Hepatocyte (in vitro differentiated cells): ENCODE data around the gene KRT76. TPM values are rescaled to one million over a fixed set of nuclear protein-coding genes. Genes with fewer than 3 reads are reported as not detected.

ENCODE experiments used
- DNase-seq: peaks from one replicate; pipeline ENCODE4 v3.0.0-alpha.2; 2016; ENCODE audit warnings: low spot score
- H2AFZ ChIP-seq: fragments of 200-600 bp; sonication (generic); 2 replicates; pipeline ENCODE4 v1.6.0; 2016; ENCODE audit warnings: antibody characterized with exemption, mild to moderate bottlenecking
- H3K27ac ChIP-seq: fragments of 200-600 bp; sonication (generic); 2 replicates; pipeline ENCODE4 v1.5.1; 2016; ENCODE audit warnings: mild to moderate bottlenecking
- H3K27me3 ChIP-seq: fragments of 200-600 bp; sonication (generic); 2 replicates; pipeline ENCODE4 v1.6.1; 2016
- H3K36me3 ChIP-seq: fragments of 200-600 bp; sonication (generic); replicated peaks from 2 replicates; pipeline ENCODE4 v1.5.1; 2016; ENCODE audit warnings: low read depth; ENCODE audit not compliant: insufficient read depth
- H3K4me1 ChIP-seq: fragments of 200-600 bp; sonication (generic); 2 replicates; pipeline ENCODE4 v1.5.1; 2016; ENCODE audit warnings: mild to moderate bottlenecking, moderate library complexity; ENCODE audit not compliant: insufficient read depth
- H3K4me2 ChIP-seq: fragments of 200-600 bp; sonication (generic); 2 replicates; pipeline ENCODE4 v1.6.0; 2016
- H3K4me3 ChIP-seq: fragments of 200-600 bp; sonication (generic); 2 replicates; pipeline ENCODE4 v1.5.1; 2016; ENCODE audit warnings: mild to moderate bottlenecking
- H3K79me2 ChIP-seq: fragments of 200-600 bp; sonication (generic); 2 replicates; pipeline ENCODE4 v1.6.0; 2017; ENCODE audit warnings: mild to moderate bottlenecking
- H3K9me2 ChIP-seq: fragments of 200-600 bp; sonication (generic); replicated peaks from 2 replicates; pipeline ENCODE4 v1.6.0; 2017; ENCODE audit warnings: mild to moderate bottlenecking; ENCODE audit not compliant: insufficient read depth
- H3K9me3 ChIP-seq: fragments of 200-600 bp; sonication (generic); 2 replicates; pipeline ENCODE4 v1.5.1; 2016; ENCODE audit warnings: low read depth, mild to moderate bottlenecking
- H4K20me1 ChIP-seq: fragments of 200-600 bp; sonication (generic); 2 replicates; pipeline ENCODE4 v1.6.0; 2016; ENCODE audit warnings: mild to moderate bottlenecking; ENCODE audit not compliant: insufficient read depth, poor library complexity, severe bottlenecking
- CTCF ChIP-seq: fragments of 200-600 bp; sonication (generic); IDR thresholded peaks from 2 replicates; pipeline ENCODE4 v1.5.1; 2016; ENCODE audit warnings: antibody characterized with exemption, mild to moderate bottlenecking; ENCODE audit not compliant: poor library complexity
- EZH2 ChIP-seq: fragments of 200-600 bp; sonication (generic); IDR thresholded peaks from 2 replicates; pipeline ENCODE4 v1.6.1; 2016; ENCODE audit warnings: antibody characterized with exemption, mild to moderate bottlenecking, borderline replicate concordance
- EZH2phosphoT487 ChIP-seq: fragments of 200-600 bp; sonication (generic); IDR thresholded peaks from one replicate; pipeline ENCODE4 v1.6.1; 2018; ENCODE audit warnings: antibody characterized with exemption, mild to moderate bottlenecking, low read depth, moderate library complexity; ENCODE audit not compliant: unreplicated experiment, severe bottlenecking
- WGBS: methylation state at CpG from one replicate; pipeline ENCODE4 v1.1.6; 2016; ENCODE audit warnings: low lambda C conversion rate; ENCODE audit errors: missing lambda C conversion rate; 5-methylcytosine and 5-hydroxymethylcytosine counted together
- polyA plus RNA-seq: library from polyadenylated mRNA; unstranded; fragments of >200 nt; fragmentation: Nextera tagmentation; extraction: Ambion mirVana; gene quantifications from 2 replicates; pipeline ENCODE4 v1.2.1, GENCODE V29; 2016
- total RNA-seq: library from RNA; depleted of rRNA; stranded (reverse); fragments of >200 nt; gene quantifications from 2 replicates; pipeline ENCODE4 v1.2.3, GENCODE V29; 2014

KRT76 gene
- total and polyA plus RNA-seq, 2 experiments from 2014 or later: not detected

- H2AFZ ChIP-seq: no peak overlapping the region
- no peaks in the 10 kb centered on the region for H3K9me2 ChIP-seq
- no peak overlapping the region for H3K27ac ChIP-seq
- H3K27me3 ChIP-seq: peaks cover 25% of the 10 kb centered on the region
- H3K4me3 ChIP-seq: no peak overlapping the region
- no peaks in the 10 kb centered on the region for H3K36me3 ChIP-seq
- no peak overlapping the region for H3K4me2 ChIP-seq
- 71% methylated on average over 2 of the region's 2 CpGs for WGBS
- no peaks in the 10 kb centered on the region for H3K9me3 ChIP-seq
- no peaks in the 10 kb centered on the region for H4K20me1 ChIP-seq
- no peak for TF ChIP-seq EZH2
- no peak for TF ChIP-seq EZH2phosphoT487
- TF ChIP-seq CTCF: no peak
- H3K79me2 ChIP-seq: no peaks in the 10 kb centered on the region
- DNase-seq: no peak
- no peaks in the 10 kb centered on the region for H3K4me1 ChIP-seq
Measured at GRCh38 chr12:52726451-52726850, 50.7 kb downstream of the KRT76 start.

- peaks cover 10% of the 10 kb centered on the region for H3K27me3 ChIP-seq
- no peak overlapping the region for H3K4me3 ChIP-seq
- no peaks in the 10 kb centered on the region for H3K9me3 ChIP-seq
- H3K36me3 ChIP-seq: no peaks in the 10 kb centered on the region
- no peak overlapping the region for H2AFZ ChIP-seq
- no peaks in the 10 kb centered on the region for H3K79me2 ChIP-seq
- no peak for DNase-seq
- WGBS: 93% methylated on average over 3 of the region's 3 CpGs
- no peak overlapping the region for H3K27ac ChIP-seq
- H3K9me2 ChIP-seq: no peaks in the 10 kb centered on the region
- H3K4me1 ChIP-seq: no peaks in the 10 kb centered on the region
- H4K20me1 ChIP-seq: no peaks in the 10 kb centered on the region
- TF ChIP-seq EZH2: no peak
- no peak for TF ChIP-seq EZH2phosphoT487
- no peak for TF ChIP-seq CTCF
- H3K4me2 ChIP-seq: no peak overlapping the region
Measured at GRCh38 chr12:52724384-52724783, 52.8 kb downstream of the KRT76 start.

GRCh38 chr12:52722680-52723079 lies 54.5 kb downstream of the KRT76 start:
- WGBS: 73% methylated on average over 2 of the region's 2 CpGs
- H3K9me3 ChIP-seq: no peaks in the 10 kb centered on the region
- H3K4me2 ChIP-seq: no peak overlapping the region
- peaks cover 6% of the 10 kb centered on the region for H3K27me3 ChIP-seq
- H3K4me1 ChIP-seq: no peaks in the 10 kb centered on the region
- no peak overlapping the region for H3K27ac ChIP-seq
- no peak overlapping the region for H3K4me3 ChIP-seq
- H3K79me2 ChIP-seq: no peaks in the 10 kb centered on the region
- H3K36me3 ChIP-seq: no peaks in the 10 kb centered on the region
- TF ChIP-seq EZH2: no peak
- no peak for TF ChIP-seq CTCF
- DNase-seq: no peak
- no peak overlapping the region for H2AFZ ChIP-seq
- H3K9me2 ChIP-seq: no peaks in the 10 kb centered on the region
- no peaks in the 10 kb centered on the region for H4K20me1 ChIP-seq
